ENCODE results near the gene FAM9C. TPM values are rescaled to one million over a fixed set of nuclear protein-coding genes. Genes with fewer than 3 reads are reported as not detected.

Gene FAM9C
- total and polyA plus RNA-seq, 9 of the 15 experiments (the other 6 are each of a cell fraction or from before 2014, with no cell fraction given), result not detected

GRCh38 chrX:12987900-12988594 lies 56.4 kb downstream of the FAM9C start:
- in situ Hi-C loops (cut with MboI) (no loop called here), intact Hi-C loops (cut with micrococcal nuclease) (no loop called here)
- ATAC-seq (peak; percentile 13; the same call in 1 of the 3 replicates), FAIRE-seq (no peak), DNase-seq (ENCODE audit: extremely low read depth in 1 of 4, low spot score in 3 of 4) (no peak)
- WGBS (ENCODE audit: insufficient coverage, low coverage, missing lambda C conversion rate), result 45% methylated on average over 6 of the region's 8 CpGs
- no peak overlapping the region for H3K27ac ChIP-seq (ENCODE audit: extremely low read depth, low read depth, low read length)
- H2AFZ ChIP-seq (ENCODE audit: low read depth, low read length), result no peak overlapping the region
- no peaks in the 10 kb centered on the region for H3K79me2 ChIP-seq (ENCODE audit: control insufficient read depth, insufficient read depth, low read length)
- no TSS peak for BruUV-seq (replicated peaks)
- TF ChIP-seq CTCFL (IDR thresholded peaks at IDR 0.05; ENCODE audit: borderline replicate concordance, insufficient read depth, low read depth, low read length, poor library complexity, severe bottlenecking), result no peak
- peak; percentile 77; the same call in 1 of the 2 replicates for TF ChIP-seq CEBPG (CRISPR knock-in tag; IDR thresholded peaks at IDR 0.05)
- peak; percentile 44 to 47 for TF ChIP-seq CEBPG (tag; conservative IDR thresholded peaks at IDR 0.05 in 1 of 2, IDR thresholded peaks at IDR 0.05 in 1 of 2)
- no peak for TF ChIP-seq CHD2 (IDR thresholded peaks at IDR 0.05; ENCODE audit: low read depth, low read length)
- TF ChIP-seq MAFK (IDR thresholded peaks at IDR 0.05; ENCODE audit: low read length), result no peak
- TF ChIP-seq U2AF2 (optimal IDR thresholded peaks at IDR 0.05; ENCODE audit: low read depth, low read length), result no peak
- ChIA-PET POLR2A (interaction anchor here (1.0 kb wide), 1 partner anchor 11 kb away, joined by 4 read pairs; no protein-coding TSS in a partner anchor), CTCF (ENCODE audit: low intra/inter-chr PET ratio) (no interaction called here)
- no peaks in the 10 kb centered on the region for H4K20me1 ChIP-seq (replicated peaks; ENCODE audit: control insufficient read depth, insufficient read depth, low read length)
- H3K4me1 ChIP-seq (replicated peaks in 1 of 2; ENCODE audit: control insufficient read depth in 2 of 2, insufficient read depth in 2 of 2, low read length in 2 of 2), result peaks cover 0 to 31% of the 10 kb centered on the region in 2 experiments; a peak in 2 of 5 replicates
- H3K9me1 ChIP-seq (ENCODE audit: control insufficient read depth, insufficient read depth, low read length), result no peaks in the 10 kb centered on the region
- H3K27me3 ChIP-seq (ENCODE audit: control insufficient read depth in 2 of 2, insufficient read depth in 2 of 2, low read length in 2 of 2), result no peaks in the 10 kb centered on the region
- H3K4me2 ChIP-seq (ENCODE audit: insufficient read depth, low read length), result no peak overlapping the region
- H3K4me3 ChIP-seq, result no peak overlapping the region
- H3K36me3 ChIP-seq (ENCODE audit: control insufficient read depth, insufficient read depth, low read length), result no peaks in the 10 kb centered on the region
- no peak overlapping the region for H3K9ac ChIP-seq (ENCODE audit: insufficient read depth in 1 of 2, low read depth in 2 of 2, low read length in 2 of 2)
- H3K9me3 ChIP-seq (replicated peaks; ENCODE audit: control insufficient read depth, insufficient read depth, low read depth, low read length), result no peaks in the 10 kb centered on the region
